IMR-90 (cell line): ENCODE data around the gene ANKRD11.

Experiments used
- CEBPB ChIP-seq: IDR thresholded peaks from 2 replicates; pipeline ENCODE4 v1.6.1; 2012; ENCODE audit warnings: low read depth, low read length, improper control_type of control experiment
- MAFK ChIP-seq: IDR thresholded peaks from 2 replicates; pipeline ENCODE4 v1.6.1; 2012; ENCODE audit warnings: low read depth, low read length, improper control_type of control experiment
- TF ChIP-seq, protein P1 (sequence below): conservative IDR thresholded peaks from 2 replicates; pipeline ENCODE4 v1.5.1; 2012; ENCODE audit warnings: mild to moderate bottlenecking, low read depth, low read length, improper control_type of control experiment
- TF ChIP-seq, protein P2 (sequence below): fragments of 150-350 bp; IDR thresholded peaks from 2 replicates; pipeline ENCODE4 v1.6.1; 2017; ENCODE audit warnings: mild to moderate bottlenecking, antibody characterized with exemption, low read length, low read depth

DNA sequence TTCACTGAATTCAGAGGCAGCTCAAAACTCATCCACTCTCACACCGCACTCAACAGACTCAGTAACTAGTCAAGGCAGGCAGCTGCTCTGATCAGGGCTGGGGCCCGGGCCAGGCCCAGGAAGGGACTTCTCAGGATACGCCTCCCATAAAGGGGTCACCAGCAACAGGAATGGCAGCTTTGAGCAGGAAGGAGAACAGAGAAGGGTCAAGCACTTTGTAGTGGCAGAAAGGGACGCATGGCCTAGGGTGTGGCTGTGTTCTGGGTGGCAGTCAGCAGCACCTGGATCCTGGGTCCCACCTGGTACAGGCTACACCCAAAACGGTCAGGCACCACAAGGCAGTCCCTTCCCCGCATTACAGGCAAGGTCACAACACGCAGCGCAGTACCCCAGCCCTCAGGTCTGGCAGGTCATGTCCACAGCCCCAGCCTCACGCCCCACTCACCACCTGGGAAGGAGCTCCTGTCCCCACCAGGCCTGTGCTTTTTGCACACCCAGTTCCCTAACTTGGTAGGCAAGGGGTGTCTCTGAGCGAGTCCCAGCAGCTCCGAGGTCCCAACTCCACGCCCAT is 173.2 kb downstream of the ANKRD11 start:
- TF ChIP-seq, protein P1, sequence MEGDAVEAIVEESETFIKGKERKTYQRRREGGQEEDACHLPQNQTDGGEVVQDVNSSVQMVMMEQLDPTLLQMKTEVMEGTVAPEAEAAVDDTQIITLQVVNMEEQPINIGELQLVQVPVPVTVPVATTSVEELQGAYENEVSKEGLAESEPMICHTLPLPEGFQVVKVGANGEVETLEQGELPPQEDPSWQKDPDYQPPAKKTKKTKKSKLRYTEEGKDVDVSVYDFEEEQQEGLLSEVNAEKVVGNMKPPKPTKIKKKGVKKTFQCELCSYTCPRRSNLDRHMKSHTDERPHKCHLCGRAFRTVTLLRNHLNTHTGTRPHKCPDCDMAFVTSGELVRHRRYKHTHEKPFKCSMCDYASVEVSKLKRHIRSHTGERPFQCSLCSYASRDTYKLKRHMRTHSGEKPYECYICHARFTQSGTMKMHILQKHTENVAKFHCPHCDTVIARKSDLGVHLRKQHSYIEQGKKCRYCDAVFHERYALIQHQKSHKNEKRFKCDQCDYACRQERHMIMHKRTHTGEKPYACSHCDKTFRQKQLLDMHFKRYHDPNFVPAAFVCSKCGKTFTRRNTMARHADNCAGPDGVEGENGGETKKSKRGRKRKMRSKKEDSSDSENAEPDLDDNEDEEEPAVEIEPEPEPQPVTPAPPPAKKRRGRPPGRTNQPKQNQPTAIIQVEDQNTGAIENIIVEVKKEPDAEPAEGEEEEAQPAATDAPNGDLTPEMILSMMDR = no peak
- TF ChIP-seq CEBPB (no peak), MAFK (no peak)
- TF ChIP-seq, protein P2, sequence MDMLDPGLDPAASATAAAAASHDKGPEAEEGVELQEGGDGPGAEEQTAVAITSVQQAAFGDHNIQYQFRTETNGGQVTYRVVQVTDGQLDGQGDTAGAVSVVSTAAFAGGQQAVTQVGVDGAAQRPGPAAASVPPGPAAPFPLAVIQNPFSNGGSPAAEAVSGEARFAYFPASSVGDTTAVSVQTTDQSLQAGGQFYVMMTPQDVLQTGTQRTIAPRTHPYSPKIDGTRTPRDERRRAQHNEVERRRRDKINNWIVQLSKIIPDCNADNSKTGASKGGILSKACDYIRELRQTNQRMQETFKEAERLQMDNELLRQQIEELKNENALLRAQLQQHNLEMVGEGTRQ = no peak
